Measurements from ENCODE around the gene NDUFB10.
"Not testable (repeated sequence)": the region's sequence is repeated elsewhere in the genome, so short reads cannot be mapped to it uniquely, and the experiment has no call there.

NDUFB10 gene

GRCh38 chr16:1959269-1960039 lies at the start of gene NDUFB10:
TSS of gene NDUFB10 (plus strand) at chr16:1959538. CDS start at chr16:1959625, 87 bp downstream.
- peak; percentile 81 to 88 (median 84) for DNase-seq (ENCODE audit: low read depth in 3 of 3)

GRCh38 chr16:1909561-1910231 lies 49.6 kb upstream of the NDUFB10 start:
- no peak for DNase-seq (ENCODE audit: low read depth in 3 of 3)

- no peak for DNase-seq (ENCODE audit: low read depth in 3 of 3)
Measured at GRCh38 chr16:1911467-1912214, 47.7 kb upstream of the NDUFB10 start.

GRCh38 chr16:1912215-1912543 lies 47.2 kb upstream of the NDUFB10 start:
- no peak for DNase-seq (ENCODE audit: low read depth in 3 of 3)

- no peak for DNase-seq (ENCODE audit: low read depth in 3 of 3)
Measured at GRCh38 chr16:1913327-1914083, 45.8 kb upstream of the NDUFB10 start.

- no peak for DNase-seq (ENCODE audit: low read depth in 3 of 3)
Measured at GRCh38 chr16:1914084-1914608, 45.2 kb upstream of the NDUFB10 start.

GRCh38 chr16:1914988-1915387 lies 44.4 kb upstream of the NDUFB10 start:
- DNase-seq (ENCODE audit: low read depth in 3 of 3) = no peak

GRCh38 chr16:1915732-1916639 lies 43.4 kb upstream of the NDUFB10 start:
- no peak for DNase-seq (ENCODE audit: low read depth in 3 of 3)

GRCh38 chr16:1916640-1916990 lies 42.7 kb upstream of the NDUFB10 start:
- DNase-seq (ENCODE audit: low read depth in 3 of 3) = no peak

GRCh38 chr16:1917056-1917664 lies 42.2 kb upstream of the NDUFB10 start:
- DNase-seq (ENCODE audit: low read depth in 3 of 3) = no peak

- DNase-seq (ENCODE audit: low read depth in 3 of 3) = no peak
Measured at GRCh38 chr16:1917665-1918350, 41.5 kb upstream of the NDUFB10 start.

- DNase-seq (ENCODE audit: low read depth in 3 of 3) = no peak
Measured at GRCh38 chr16:1918351-1919326, 40.7 kb upstream of the NDUFB10 start, which contains the start of gene HS3ST6. TSS of gene HS3ST6 (minus strand) at chr16:1918415. CDS start at chr16:1918323, 92 bp downstream.

- no peak for DNase-seq (ENCODE audit: low read depth in 3 of 3)
Measured at GRCh38 chr16:1919327-1919998, 39.9 kb upstream of the NDUFB10 start.

- DNase-seq (ENCODE audit: low read depth in 3 of 3) = not testable (repeated sequence)
Measured at GRCh38 chr16:1920122-1920521, 39.2 kb upstream of the NDUFB10 start.

GRCh38 chr16:1920727-1921171 lies 38.6 kb upstream of the NDUFB10 start:
- DNase-seq (ENCODE audit: low read depth in 3 of 3) = no peak

- DNase-seq (ENCODE audit: low read depth in 3 of 3) = no peak
Measured at GRCh38 chr16:1922357-1922756, 37.0 kb upstream of the NDUFB10 start.

- DNase-seq (ENCODE audit: low read depth in 3 of 3) = no peak
Measured at GRCh38 chr16:1923299-1924034, 35.9 kb upstream of the NDUFB10 start.
